GM23338 (cell line): ENCODE results near the gene ADAMTS17. TPM values are rescaled to one million over a fixed set of nuclear protein-coding genes. Genes with fewer than 3 reads are reported as not detected.

Experiments
- ATAC-seq: fragments of 200-7000 bp; cut with Tn5 transposase; 3 replicates; pipeline ENCODE4 v1.9.1; 2020
- DNase-seq: peaks from one replicate; pipeline ENCODE4 v3.0.0-alpha.2; 2015; ENCODE audit warnings: low spot score
- H2AFZ ChIP-seq: fragments of 200-600 bp; sonication (generic); 2 replicates; pipeline ENCODE4 v1.8.0; 2016; ENCODE audit warnings: antibody characterized with exemption, mild to moderate bottlenecking, moderate library complexity
- H3F3A ChIP-seq: fragments of 200-600 bp; sonication (generic); replicated peaks from 2 replicates; pipeline ENCODE4 v1.8.0; 2017; ENCODE audit warnings: antibody characterized with exemption, mixed run types, low read depth
- H3K27ac ChIP-seq: fragments of 200-600 bp; sonication (generic); 2 replicates; pipeline ENCODE4 v1.6.1; 2016; ENCODE audit warnings: low read depth
- H3K27me3 ChIP-seq: fragments of 200-600 bp; sonication (generic); 2 replicates; pipeline ENCODE4 v1.8.0; 2016; ENCODE audit warnings: mild to moderate bottlenecking, mixed run types, moderate library complexity; ENCODE audit not compliant: insufficient read depth
- H3K36me3 ChIP-seq: fragments of 200-600 bp; sonication (generic); 2 replicates; pipeline ENCODE4 v1.8.0; 2016; ENCODE audit warnings: mild to moderate bottlenecking; ENCODE audit not compliant: insufficient read depth
- H3K4me1 ChIP-seq: fragments of 200-600 bp; sonication (generic); 2 replicates; pipeline ENCODE4 v1.8.0; 2016; ENCODE audit warnings: mild to moderate bottlenecking, moderate library complexity; ENCODE audit not compliant: insufficient read depth
- H3K4me2 ChIP-seq: fragments of 200-600 bp; sonication (generic); 2 replicates; pipeline ENCODE4 v1.7.1; 2017; ENCODE audit warnings: mixed run types
- H3K4me3 ChIP-seq: fragments of 200-600 bp; sonication (generic); 2 replicates; pipeline ENCODE4 v1.6.1; 2016; ENCODE audit warnings: mixed run types
- H3K79me2 ChIP-seq: fragments of 200-600 bp; sonication (generic); replicated peaks from 2 replicates; pipeline ENCODE4 v1.8.0; 2017; ENCODE audit warnings: mild to moderate bottlenecking; ENCODE audit not compliant: insufficient read depth
- H3K9me2 ChIP-seq: fragments of 200-600 bp; sonication (generic); 2 replicates; pipeline ENCODE4 v1.8.0; 2017; ENCODE audit not compliant: insufficient read depth
- H4K20me1 ChIP-seq: fragments of 200-600 bp; sonication (generic); replicated peaks from 2 replicates; pipeline ENCODE4 v1.8.0; 2017; ENCODE audit warnings: mild to moderate bottlenecking; ENCODE audit not compliant: insufficient read depth
- H3K27ac Mint-ChIP-seq: 2 replicates; pipeline ENCODE4 v1.8.0; 2020; ENCODE audit warnings: inconsistent platforms, mild to moderate bottlenecking, moderate library complexity, mixed read lengths
- H3K27me3 Mint-ChIP-seq: 3 replicates; pipeline ENCODE4 v1.8.0; 2022; ENCODE audit warnings: low read depth, mild to moderate bottlenecking, moderate library complexity, mixed read lengths, inconsistent platforms; ENCODE audit not compliant: insufficient read depth, poor library complexity
- H3K36me3 Mint-ChIP-seq: 3 replicates; pipeline ENCODE4 v1.8.0; 2021; ENCODE audit warnings: low read depth, mild to moderate bottlenecking, inconsistent platforms, moderate library complexity, mixed read lengths
- H3K4me1 Mint-ChIP-seq: 3 replicates; pipeline ENCODE4 v1.8.0; 2020; ENCODE audit warnings: mild to moderate bottlenecking, inconsistent platforms, mixed read lengths
- H3K4me3 Mint-ChIP-seq: 3 replicates; pipeline ENCODE4 v1.8.0; 2021; ENCODE audit warnings: moderate library complexity, mild to moderate bottlenecking, inconsistent platforms, mixed read lengths
- H3K9me3 Mint-ChIP-seq: 3 replicates; pipeline ENCODE4 v1.8.0; 2020; ENCODE audit warnings: moderate library complexity, mild to moderate bottlenecking, inconsistent platforms, mixed read lengths
- CTCF ChIP-seq, 2 experiments: fragments of 200-600 bp in 1 of 2; sonication (generic) in 1 of 2; conservative IDR thresholded peaks; 2 replicates each; pipeline versions ENCODE4 v1.5.1 to v1.6.1; 2016 to 2017; ENCODE audit warnings: antibody characterized with exemption in 2 of 2, low read depth in 2 of 2, mild to moderate bottlenecking in 2 of 2, moderate library complexity in 1 of 2
- EZH2phosphoT487 ChIP-seq: fragments of 200-600 bp; sonication (generic); IDR thresholded peaks from one replicate; pipeline ENCODE4 v1.8.1; 2018; ENCODE audit warnings: antibody characterized with exemption; ENCODE audit not compliant: unreplicated experiment
- NANOG ChIP-seq: IDR thresholded peaks from 2 replicates; pipeline ENCODE4 v1.6.1; 2016; ENCODE audit warnings: antibody characterized with exemption, borderline replicate concordance
- POLR2AphosphoS5 ChIP-seq: IDR thresholded peaks from 2 replicates; pipeline ENCODE4 v1.6.1; 2016; ENCODE audit warnings: antibody characterized with exemption, low read depth
- STAT1 ChIP-seq: IDR thresholded peaks from one replicate; pipeline ENCODE4 v1.6.1; 2016; ENCODE audit warnings: antibody characterized with exemption; ENCODE audit not compliant: unreplicated experiment
- ZNF462 ChIP-seq: fragments of 250-450 bp; sonication (Bioruptor Pico); IDR thresholded peaks from 2 replicates; pipeline ENCODE4 v1.5.0; 2020; ENCODE audit warnings: mild to moderate bottlenecking, moderate library complexity
- polyA plus RNA-seq: library from polyadenylated mRNA; unstranded; fragments of >200 nt; fragmentation: Nextera tagmentation; extraction: Ambion mirVana; gene quantifications from 2 replicates; pipeline ENCODE4 v1.2.1, GENCODE V29; 2016
- total RNA-seq: library from RNA; depleted of rRNA; stranded (reverse); fragments of >200 nt; shearing (Covaris generic); gene quantifications from 2 replicates; pipeline ENCODE4 v1.2.3, GENCODE V29; 2014

ADAMTS17 gene
- total and polyA plus RNA-seq, 2 experiments from 2014 or later, result 0.60 to 3.8 TPM

GRCh38 chr15:99956820-99957641 lies 384.7 kb downstream of the ADAMTS17 start:
- Mint-ChIP-seq H3K4me1 (peaks cover 2% of the 10 kb centered on the region; the same call in 2 of the 3 replicates), H3K27me3 (peaks cover 9% of the 10 kb centered on the region), H3K9me3 (peaks cover 3% of the 10 kb centered on the region; the same call in 1 of the 3 replicates), H3K4me3 (no peak overlapping the region), H3K27ac (no peak overlapping the region), H3K36me3 (peaks cover 3% of the 10 kb centered on the region; the same call in 2 of the 3 replicates)
- Histone ChIP-seq H3K36me3 (no peaks in the 10 kb centered on the region), H2AFZ (no peak overlapping the region), H3K27me3 (no peaks in the 10 kb centered on the region), H3K4me1 (no peaks in the 10 kb centered on the region), H3K79me2 (no peaks in the 10 kb centered on the region), H3K4me3 (no peak overlapping the region), H3K27ac (no peak overlapping the region), H3K9me2 (peaks cover 15% of the 10 kb centered on the region), H3K4me2 (no peak overlapping the region), H3F3A (no peaks in the 10 kb centered on the region), H4K20me1 (no peaks in the 10 kb centered on the region)
- DNase-seq, result no peak
- TF ChIP-seq EZH2phosphoT487 (no peak), POLR2AphosphoS5 (no peak), NANOG (no peak), ZNF462 (CRISPR knock-in tag) (no peak), STAT1 (no peak), CTCF (conservative IDR thresholded peaks at IDR 0.05; ENCODE audit: low read depth in 2 of 2) (no peak)
- ATAC-seq, result no peak
